ENCODE results near the gene POU2AF1. TPM values are rescaled to one million over a fixed set of nuclear protein-coding genes. Genes with fewer than 3 reads are reported as not detected.
"Not testable (repeated sequence)": the region's sequence is repeated elsewhere in the genome, so short reads cannot be mapped to it uniquely, and the experiment has no call there.

The POU2AF1 gene
- total RNA-seq, 1 experiment from 2014 or later, result not detected

DNA sequence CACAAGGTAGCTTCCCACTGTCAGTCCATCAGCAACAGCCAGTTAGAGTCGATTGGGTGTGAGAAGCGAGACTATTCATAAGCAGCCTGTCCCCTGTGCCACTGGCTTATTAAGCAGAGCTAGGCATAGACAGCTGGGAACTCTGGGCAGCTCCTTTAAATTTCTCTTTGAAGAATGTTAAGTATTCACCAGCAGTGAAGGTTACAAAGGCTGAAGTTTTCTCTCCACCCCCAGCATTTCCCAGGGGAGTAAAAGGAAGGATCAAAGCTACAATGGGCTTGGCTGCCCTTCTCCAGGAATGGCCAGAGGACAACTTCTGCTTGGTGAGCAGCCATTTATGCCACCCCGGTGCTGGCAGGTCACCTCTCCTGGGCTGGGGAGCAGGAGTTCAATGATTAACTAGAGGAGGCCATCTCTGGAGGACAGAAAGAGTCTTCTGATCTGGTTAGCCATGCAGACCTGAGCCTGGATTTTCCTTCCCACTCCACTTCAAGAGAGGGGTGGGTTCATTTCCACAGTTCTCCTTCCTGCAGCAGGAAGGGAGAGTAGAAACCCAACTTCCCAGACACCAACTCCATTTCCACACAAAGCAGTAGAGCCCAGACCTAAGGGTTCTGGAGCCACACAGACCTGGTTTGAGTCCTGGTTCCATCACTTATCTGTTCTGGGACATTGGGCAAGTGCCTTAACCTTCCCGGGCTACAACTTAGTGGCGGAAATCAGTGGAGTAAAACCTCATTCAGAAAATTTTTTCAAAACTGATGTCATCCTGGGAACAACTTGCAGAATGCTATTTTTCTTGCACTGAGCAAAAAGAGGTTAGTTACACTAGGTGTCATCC is 58.1 kb downstream of the POU2AF1 start:
- no peak for DNase-seq (ENCODE audit: low read depth)

DNA sequence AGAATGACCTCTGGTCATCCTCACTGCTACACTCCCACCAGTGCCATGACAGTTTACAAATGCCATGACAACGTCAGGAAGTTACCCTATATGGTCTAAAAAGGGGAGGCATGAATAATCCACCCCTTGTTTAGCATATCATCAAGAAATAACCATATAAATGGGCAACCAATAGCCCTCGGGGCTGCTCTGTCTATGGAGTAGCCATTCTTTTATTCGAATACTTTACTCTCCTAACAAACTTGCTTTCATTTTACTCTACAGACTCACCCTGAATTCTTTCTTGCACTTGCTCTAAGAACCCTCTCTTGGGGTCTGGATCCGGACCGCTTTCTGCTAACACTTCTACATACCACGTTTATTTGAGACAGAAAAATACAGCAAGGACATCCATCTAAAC is 58.9 kb downstream of the POU2AF1 start:
- not testable (repeated sequence) for DNase-seq (ENCODE audit: low read depth)

DNA sequence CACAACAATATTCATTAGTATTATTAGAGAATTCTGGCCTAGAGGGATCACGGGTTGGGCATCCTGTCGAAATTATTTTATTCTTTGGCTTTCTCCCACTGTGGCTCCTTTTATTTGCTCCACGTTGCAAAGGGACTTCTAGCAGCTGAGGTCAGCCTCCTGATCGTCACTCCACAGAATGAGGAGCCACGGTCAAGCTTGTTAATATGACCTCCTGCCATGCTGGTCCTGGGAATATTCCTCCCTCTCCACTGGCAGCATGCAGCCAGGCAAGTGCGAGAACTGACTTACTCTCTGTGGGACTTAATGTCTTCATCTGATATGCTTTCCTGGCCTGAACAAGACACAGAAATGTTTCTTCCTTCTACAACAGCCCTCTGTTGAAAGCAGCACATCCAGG is 59.8 kb downstream of the POU2AF1 start:
- DNase-seq (ENCODE audit: low read depth), result no peak

DNA sequence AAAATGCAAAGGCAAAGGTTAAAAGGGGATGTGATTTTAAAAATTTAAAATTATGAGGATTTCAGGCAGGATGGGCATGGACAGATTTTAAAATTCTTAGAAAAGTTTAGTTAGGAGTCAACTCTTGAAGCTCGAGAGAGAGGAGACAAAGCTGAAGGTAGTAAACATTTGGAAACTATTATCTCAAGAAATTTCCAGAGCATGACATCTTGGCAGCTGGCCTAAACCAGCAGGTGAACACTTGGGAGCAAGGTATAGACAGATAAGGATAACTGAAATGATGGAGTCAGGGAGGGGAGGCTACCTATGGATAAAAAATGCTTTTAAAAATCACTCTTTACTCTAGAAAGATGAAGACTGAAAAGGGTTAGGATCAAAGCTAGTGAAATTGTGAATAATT is 67.0 kb downstream of the POU2AF1 start:
- no peak for DNase-seq (ENCODE audit: low read depth)

DNA sequence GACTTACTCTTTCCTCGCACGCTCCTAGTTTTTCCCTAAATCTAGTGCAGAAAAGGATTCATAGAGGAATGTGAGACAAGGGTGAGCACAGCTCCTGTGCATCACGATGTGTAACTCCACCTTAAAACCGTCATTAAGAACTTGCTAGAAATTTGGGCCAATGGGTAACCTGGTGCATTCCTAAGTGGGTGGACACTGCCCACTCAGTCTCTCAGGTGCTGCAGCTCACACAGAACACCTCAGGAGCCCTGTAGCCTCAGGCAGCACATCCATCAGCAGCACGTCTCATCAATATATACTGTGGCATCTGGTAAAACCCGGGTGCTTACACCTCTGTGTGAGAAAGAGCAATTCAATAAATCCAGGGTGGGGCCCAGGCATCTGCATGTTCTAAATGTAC is 68.4 kb downstream of the POU2AF1 start:
- DNase-seq (ENCODE audit: low read depth), result no peak

DNA sequence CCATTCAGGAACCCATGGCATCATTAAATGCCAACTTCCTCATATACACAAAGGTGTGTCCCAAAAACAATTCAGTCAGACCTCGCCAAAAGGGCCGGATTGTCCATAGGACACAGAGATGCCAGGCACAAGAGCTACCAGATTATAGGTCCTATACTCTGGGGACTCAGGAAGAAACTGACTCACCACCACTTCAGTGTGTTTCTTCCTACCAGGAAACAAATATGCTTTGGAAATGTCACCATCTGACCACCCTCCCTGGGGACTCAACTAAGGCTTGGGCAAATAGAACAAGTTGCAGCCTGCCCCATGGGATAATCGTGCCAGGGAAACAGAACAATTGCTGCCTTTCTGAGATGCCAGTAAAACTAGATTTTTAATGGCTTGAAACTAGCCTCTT is 69.0 kb downstream of the POU2AF1 start:
- no peak for DNase-seq (ENCODE audit: low read depth)

DNA sequence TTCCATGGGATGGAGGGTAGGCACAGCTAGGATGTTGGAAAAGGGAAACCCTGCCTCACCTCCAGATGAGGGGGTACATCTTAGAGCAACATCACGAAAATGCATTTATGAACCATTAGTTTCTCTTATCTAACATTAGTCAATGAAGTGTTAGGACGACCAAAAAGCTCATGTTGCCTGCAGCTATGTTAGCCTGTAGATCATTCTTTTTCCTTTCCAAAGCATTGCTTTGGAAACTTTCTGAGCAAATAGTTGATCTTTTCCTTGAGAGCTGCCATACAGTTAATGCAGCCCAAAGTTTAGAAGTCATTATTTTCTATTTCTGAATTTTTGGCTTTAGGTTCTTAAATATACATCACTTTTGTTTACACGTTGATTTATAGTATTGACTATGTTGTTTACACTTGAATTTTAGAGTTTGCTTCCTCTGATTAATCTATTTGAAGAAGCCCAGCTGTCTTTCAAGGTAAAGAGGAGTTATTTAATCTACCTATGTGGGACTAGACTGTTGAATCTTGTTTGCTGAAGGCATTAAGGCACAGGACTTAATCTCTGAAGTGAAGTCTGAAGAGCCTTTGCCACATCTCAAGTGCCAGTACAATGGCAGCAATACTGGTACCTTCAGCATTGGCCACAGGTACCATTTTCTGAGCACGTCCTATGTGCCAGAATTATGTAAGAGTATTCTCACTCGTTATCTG is 69.7 kb downstream of the POU2AF1 start:
- DNase-seq (ENCODE audit: low read depth), result no peak

DNA sequence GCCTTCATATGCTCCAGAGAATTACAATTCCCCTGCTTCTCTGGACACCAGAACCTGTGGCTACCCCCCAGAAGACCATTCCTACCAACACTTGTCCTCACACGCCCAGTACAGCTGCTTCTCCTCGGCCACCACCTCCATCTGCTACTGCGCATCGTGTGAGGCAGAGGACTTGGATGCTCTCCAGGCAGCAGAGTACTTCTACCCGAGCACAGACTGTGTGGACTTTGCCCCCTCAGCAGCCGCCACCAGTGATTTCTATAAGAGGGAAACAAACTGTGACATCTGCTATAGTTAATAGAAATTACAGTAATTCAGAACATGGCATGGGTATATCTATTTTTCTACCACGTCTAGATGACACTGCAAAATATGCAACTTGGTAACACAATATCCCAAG is 70.9 kb downstream of the POU2AF1 start:
- DNase-seq (ENCODE audit: low read depth), result no peak

DNA sequence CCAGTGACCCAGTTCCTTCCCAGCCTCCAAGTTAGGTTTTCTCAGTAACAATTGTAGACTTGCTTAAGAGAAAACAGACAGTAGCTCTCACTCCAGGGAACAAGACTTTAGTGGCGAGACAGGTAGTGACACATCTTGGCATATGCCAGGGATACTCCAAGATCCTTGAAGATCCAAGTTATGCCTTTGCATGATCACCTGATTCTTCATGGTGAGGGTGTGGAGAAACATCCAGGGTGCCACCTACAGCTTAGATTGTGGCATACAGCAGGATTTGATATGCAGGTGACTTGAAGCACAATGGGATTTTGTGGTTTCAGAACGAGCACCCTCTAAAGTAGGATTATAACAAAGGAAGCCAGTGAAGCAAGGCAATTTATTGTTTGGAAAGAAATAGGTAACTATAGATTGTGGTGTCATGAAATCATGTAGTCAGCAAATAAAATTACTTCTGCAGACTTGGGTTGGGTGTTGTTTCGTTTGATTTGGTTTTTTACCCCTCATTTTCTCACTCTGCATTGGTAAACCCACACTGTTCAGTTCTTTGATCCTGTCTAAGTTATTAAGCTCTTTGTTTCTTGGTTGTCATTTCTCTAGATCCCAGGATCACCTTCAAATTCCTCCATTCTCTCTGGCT is 71.5 kb downstream of the POU2AF1 start:
- no peak for DNase-seq (ENCODE audit: low read depth)

DNA sequence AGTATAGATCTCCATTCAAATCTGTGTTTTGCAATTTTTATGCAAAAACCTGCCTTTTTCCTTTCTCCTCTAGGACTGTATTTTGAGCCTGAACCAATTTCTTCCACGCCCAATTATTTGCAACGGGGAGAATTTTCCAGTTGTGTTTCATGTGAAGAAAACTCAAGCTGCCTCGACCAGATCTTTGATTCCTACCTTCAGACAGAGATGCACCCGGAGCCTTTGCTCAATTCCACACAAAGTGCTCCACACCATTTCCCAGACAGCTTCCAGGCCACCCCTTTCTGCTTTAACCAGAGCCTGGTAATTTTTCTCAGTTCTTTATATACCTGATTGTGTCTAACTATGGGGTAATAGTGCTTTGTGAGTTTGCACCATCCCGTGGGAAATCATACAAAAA is 72.8 kb downstream of the POU2AF1 start:
- DNase-seq (ENCODE audit: low read depth), result no peak

DNA sequence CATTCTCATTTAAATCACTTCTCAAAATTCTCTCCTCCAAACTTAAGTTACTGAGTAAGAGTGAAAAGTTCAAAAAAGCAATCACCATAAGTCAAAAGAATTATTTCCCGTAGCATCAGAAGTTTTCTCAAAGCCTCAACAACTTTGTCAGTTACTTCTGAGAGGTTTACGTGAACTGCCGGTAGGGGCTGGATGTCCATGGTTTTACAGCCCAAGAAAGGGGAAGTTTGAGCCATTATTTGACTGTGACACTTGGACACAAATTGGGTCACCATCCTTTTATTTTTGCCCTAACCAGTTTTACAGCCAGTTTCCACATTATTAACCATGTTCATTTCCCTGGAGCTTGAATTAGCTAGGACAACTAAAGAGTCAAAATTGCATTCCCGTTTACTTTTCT is 73.2 kb downstream of the POU2AF1 start:
- no peak for DNase-seq (ENCODE audit: low read depth)

DNA sequence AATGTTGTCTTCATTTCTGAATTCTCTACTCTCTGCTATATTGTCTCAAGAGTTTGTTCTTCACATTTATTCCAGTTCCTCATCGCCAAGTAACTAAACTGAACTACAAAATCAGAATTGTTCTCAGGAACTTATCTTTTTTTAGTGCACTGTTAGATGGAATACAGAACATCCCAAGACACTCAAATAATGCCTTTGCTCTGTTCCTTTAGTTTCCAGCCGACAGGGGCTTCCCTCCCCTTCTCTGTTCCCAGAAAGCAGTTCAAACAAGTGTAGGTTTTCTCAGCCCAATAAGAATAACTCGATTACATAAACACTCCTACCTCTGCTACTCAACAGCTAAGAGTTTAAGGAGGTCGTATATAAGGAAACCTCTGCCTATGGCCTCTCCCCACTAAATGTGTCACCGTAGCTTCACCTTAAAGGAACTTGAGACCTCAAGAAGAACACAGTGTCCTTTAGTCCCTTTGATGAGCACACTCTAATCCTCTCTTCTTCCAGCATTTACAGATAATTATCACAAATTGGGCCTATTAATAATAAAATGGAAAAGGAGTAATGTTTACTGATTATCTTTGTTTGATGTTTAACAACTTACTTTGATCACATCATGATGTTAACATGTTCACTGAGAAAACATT is 73.8 kb downstream of the POU2AF1 start:
- no peak for DNase-seq (ENCODE audit: low read depth)

DNA sequence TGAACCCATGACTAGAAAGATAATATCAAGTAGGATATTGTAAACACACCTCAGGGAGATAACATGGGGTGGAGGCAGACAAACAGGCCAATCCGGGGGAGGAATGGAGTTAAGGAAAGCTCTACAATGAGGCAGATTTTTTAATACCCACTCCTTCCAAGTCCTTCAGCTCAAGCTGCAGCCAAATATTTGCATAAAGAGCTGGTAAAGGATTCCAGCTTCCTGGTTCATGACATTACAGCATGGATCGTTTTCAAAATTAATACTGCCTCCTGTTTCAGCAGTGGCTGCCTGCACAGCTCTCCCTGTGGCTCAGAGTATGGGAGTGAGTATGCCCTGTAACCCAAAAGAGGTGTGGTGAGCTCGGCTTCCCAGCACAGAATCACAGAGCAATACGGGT is 75.6 kb downstream of the POU2AF1 start:
- no peak for DNase-seq (ENCODE audit: low read depth)

DNA sequence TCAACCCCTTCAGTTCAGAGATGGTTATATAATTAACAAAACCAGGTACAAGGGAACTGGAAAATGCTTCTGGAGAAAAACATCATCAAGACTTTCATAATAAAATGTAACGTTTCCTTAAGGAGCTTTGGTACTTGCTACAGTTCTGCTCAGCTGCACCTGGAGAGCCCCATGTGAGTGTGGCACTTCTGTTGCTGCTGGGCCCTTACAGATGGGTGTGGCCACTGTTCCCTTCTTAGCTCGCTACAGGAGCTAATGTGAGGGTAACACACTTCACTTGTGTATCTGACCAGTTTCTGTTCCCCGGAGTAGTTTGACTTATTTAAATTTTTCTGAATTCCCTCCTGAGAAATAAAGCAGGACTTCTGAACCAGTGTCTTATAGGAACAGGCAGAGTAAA is 76.8 kb downstream of the POU2AF1 start:
- no peak for DNase-seq (ENCODE audit: low read depth)

Other genes starting within 250 kb of the POU2AF1 start
- gene POU2AF2, start 133.6 kb downstream of the POU2AF1 start, total RNA-seq (2014; rRNA removed), result not detected in 2 replicates
- gene POU2AF3, start 80.7 kb downstream of the POU2AF1 start, total RNA-seq (2014; rRNA removed), result not detected in 2 replicates
- 0.17 TPM in 1 of 2 replicates, not detected in the other for gene BTG4, start 133.1 kb upstream of the POU2AF1 start, total RNA-seq (2014; rRNA removed)
- not detected in 2 replicates for gene HOATZ, start 135.5 kb upstream of the POU2AF1 start, total RNA-seq (2014; rRNA removed)
- gene LAYN, start 161.4 kb upstream of the POU2AF1 start, total RNA-seq (2014; rRNA removed), result 18.8 and 23.1 TPM in 2 replicates
- 11.3 and 12.2 TPM in 2 replicates for gene SIK2, start 223.2 kb upstream of the POU2AF1 start, total RNA-seq (2014; rRNA removed)